NCI-H2029 treated with DMSO at 0.1 percent for 48 hours (cell line): ENCODE results near the gene CAAP1.
"Not testable (repeated sequence)": the region's sequence is repeated elsewhere in the genome, so short reads cannot be mapped to it uniquely, and the experiment has no call there.

Experiments
- DNase-seq: peaks from one replicate; lab custom pipeline; 2025; lab: John Stamatoyannopoulos, UW

The CAAP1 gene

GRCh38 chr9:26828391-26828955, 64.1 kb downstream of the CAAP1 start:
- not testable (repeated sequence) for DNase-seq

GRCh38 chr9:26814799-26815198, 77.8 kb downstream of the CAAP1 start:
- no peak for DNase-seq

GRCh38 chr9:26813247-26813646, 79.4 kb downstream of the CAAP1 start:
- no peak for DNase-seq

- no peak for DNase-seq
Observed at GRCh38 chr9:26812217-26812616, 80.4 kb downstream of the CAAP1 start.

GRCh38 chr9:26811106-26811505, 81.5 kb downstream of the CAAP1 start:
- DNase-seq = no peak

GRCh38 chr9:26809795-26810194, 82.8 kb downstream of the CAAP1 start:
- no peak for DNase-seq

- DNase-seq = no peak
Observed at GRCh38 chr9:26807161-26807560, 85.4 kb downstream of the CAAP1 start.

GRCh38 chr9:26802921-26803320, 89.7 kb downstream of the CAAP1 start:
- no peak for DNase-seq

GRCh38 chr9:26801772-26802171, 90.8 kb downstream of the CAAP1 start:
- DNase-seq = no peak

- DNase-seq = no peak
Observed at GRCh38 chr9:26800322-26800721, 92.3 kb downstream of the CAAP1 start.

- DNase-seq = no peak
Observed at GRCh38 chr9:26791274-26791673, 101.3 kb downstream of the CAAP1 start.
